Trophoblast cell (in vitro differentiated cells and primary cell): ENCODE results near the gene ORAI1.
A peak's percentile ranks its signal among the peaks of the same experiment; 100 is the strongest.
"Not testable (repeated sequence)": the region's sequence is repeated elsewhere in the genome, so short reads cannot be mapped to it uniquely, and the experiment has no call there.

Experiments
- DNase-seq, 2 donors: peaks; one replicate each; pipeline ENCODE4 v3.0.0-alpha.2; 2016
- H2AFZ ChIP-seq: 2 replicates; pipeline ENCODE4 v1.6.1; 2013; ENCODE audit warnings: low read length, moderate library complexity, mild to moderate bottlenecking; ENCODE audit not compliant: insufficient read depth, poor library complexity
- H2AK5ac ChIP-seq: 2 replicates; pipeline ENCODE4 v1.6.1; 2013; ENCODE audit warnings: mild to moderate bottlenecking, low read length
- H2BK120ac ChIP-seq: 2 replicates; pipeline ENCODE4 v1.6.1; 2013; ENCODE audit warnings: low read length, mild to moderate bottlenecking, moderate library complexity; ENCODE audit not compliant: insufficient read depth, poor library complexity
- H2BK12ac ChIP-seq: 2 replicates; pipeline ENCODE4 v1.6.1; 2013; ENCODE audit warnings: mild to moderate bottlenecking, low read length, moderate library complexity
- H2BK5ac ChIP-seq: 2 replicates; pipeline ENCODE4 v1.6.1; 2013; ENCODE audit warnings: low read length, low read depth, moderate library complexity, mild to moderate bottlenecking; ENCODE audit not compliant: poor library complexity
- H3K14ac ChIP-seq: 2 replicates; pipeline ENCODE4 v1.6.1; 2013; ENCODE audit warnings: mild to moderate bottlenecking, low read length
- H3K18ac ChIP-seq: 2 replicates; pipeline ENCODE4 v1.6.1; 2013; ENCODE audit warnings: mild to moderate bottlenecking, low read length
- H3K23ac ChIP-seq: 2 replicates; pipeline ENCODE4 v1.6.1; 2013; ENCODE audit warnings: low read length
- H3K27ac ChIP-seq: 2 replicates; pipeline ENCODE4 v1.5.1; 2013; ENCODE audit warnings: low read depth, mild to moderate bottlenecking, inconsistent platforms, low read length, moderate library complexity
- H3K27me3 ChIP-seq: 2 replicates; pipeline ENCODE4 v1.6.1; 2013; ENCODE audit warnings: inconsistent platforms, mild to moderate bottlenecking, low read length, moderate library complexity; ENCODE audit not compliant: insufficient read depth
- H3K36me3 ChIP-seq, 2 experiments: 1 replicate in 1 of 2; 2 replicates in 1 of 2; pipeline ENCODE4 v1.6.1; 2013; ENCODE audit warnings: low read length in 2 of 2, mild to moderate bottlenecking in 2 of 2, moderate library complexity in 1 of 2; ENCODE audit not compliant: insufficient read depth in 2 of 2, control insufficient read depth in 1 of 2
- H3K4ac ChIP-seq: 2 replicates; pipeline ENCODE4 v1.6.1; 2013; ENCODE audit warnings: low read depth, mild to moderate bottlenecking, low read length, moderate library complexity
- H3K4me1 ChIP-seq, 2 experiments: 1 replicate in 1 of 2; 2 replicates in 1 of 2; pipeline ENCODE4 v1.6.1; 2013; ENCODE audit warnings: low read length in 2 of 2, mild to moderate bottlenecking in 2 of 2, moderate library complexity in 1 of 2; ENCODE audit not compliant: insufficient read depth in 2 of 2, control insufficient read depth in 1 of 2
- H3K4me2 ChIP-seq: 2 replicates; pipeline ENCODE4 v1.6.1; 2013; ENCODE audit warnings: inconsistent platforms, mild to moderate bottlenecking, low read length, moderate library complexity
- H3K4me3 ChIP-seq: 2 replicates; pipeline ENCODE4 v1.5.1; 2013; ENCODE audit warnings: mild to moderate bottlenecking, low read depth, low read length, inconsistent platforms
- H3K79me1 ChIP-seq: one replicate; pipeline ENCODE4 v1.6.1; 2013; ENCODE audit warnings: low read length
- H3K79me2 ChIP-seq: 2 replicates; pipeline ENCODE4 v1.6.1; 2013; ENCODE audit warnings: low read length, mild to moderate bottlenecking; ENCODE audit not compliant: control insufficient read depth, insufficient read depth, poor library complexity
- H3K9ac ChIP-seq: 2 replicates; pipeline ENCODE4 v1.6.1; 2013; ENCODE audit warnings: mild to moderate bottlenecking, low read length
- H3K9me3 ChIP-seq: 2 replicates; pipeline ENCODE4 v1.6.1; 2013; ENCODE audit warnings: low read depth, mild to moderate bottlenecking, control low read depth, inconsistent platforms, low read length; ENCODE audit not compliant: insufficient read depth
- H4K12ac ChIP-seq: 2 replicates; pipeline ENCODE4 v1.6.1; 2013; ENCODE audit warnings: low read depth, mild to moderate bottlenecking, low read length, moderate library complexity
- H4K8ac ChIP-seq: 2 replicates; pipeline ENCODE4 v1.6.1; 2013; ENCODE audit warnings: low read depth, mild to moderate bottlenecking, low read length, moderate library complexity
- H4K91ac ChIP-seq: one replicate; pipeline ENCODE4 v1.6.1; 2013; ENCODE audit warnings: low read depth, mild to moderate bottlenecking, low read length, moderate library complexity
- WGBS: extraction: QIAGEN DNeasy Blood & Tissue Kit; methylation state at CpG from one replicate; pipeline ENCODE4 v1.1.7; 2013; ENCODE audit warnings: missing lambda C conversion rate; ENCODE audit not compliant: insufficient read length, insufficient coverage; ENCODE audit errors: extremely low coverage; 5-methylcytosine and 5-hydroxymethylcytosine counted together

Gene ORAI1

DNA sequence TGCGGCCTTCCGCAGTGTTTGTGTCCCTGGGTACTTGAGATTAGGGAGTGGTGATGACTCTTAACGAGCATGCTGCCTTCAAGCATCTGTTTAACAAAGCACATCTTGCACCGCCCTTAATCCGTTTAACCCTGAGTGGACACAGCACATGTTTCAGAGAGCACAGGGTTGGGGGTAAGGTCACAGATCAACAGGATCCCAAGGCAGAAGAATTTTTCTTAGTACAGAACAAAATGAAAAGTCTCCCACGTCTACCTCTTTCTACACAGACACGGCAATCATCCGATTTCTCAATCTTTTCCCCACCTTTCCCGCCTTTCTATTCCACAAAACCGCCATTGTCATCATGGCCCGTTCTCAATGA lies 7.5 kb downstream of the ORAI1 start:
- not testable (repeated sequence) for DNase-seq, H3K79me1 ChIP-seq, H3K79me2 ChIP-seq, H3K18ac ChIP-seq, H4K8ac ChIP-seq, H4K12ac ChIP-seq, H2AFZ ChIP-seq, H3K14ac ChIP-seq, H3K4me3 ChIP-seq, H2AK5ac ChIP-seq, H3K4me2 ChIP-seq, H3K9ac ChIP-seq, H3K27ac ChIP-seq, H2BK120ac ChIP-seq, H3K4ac ChIP-seq, H4K91ac ChIP-seq, H3K23ac ChIP-seq, H2BK5ac ChIP-seq, H3K9me3 ChIP-seq, H3K27me3 ChIP-seq, H3K36me3 ChIP-seq, H2BK12ac ChIP-seq
- no CpG with 5 or more reads among the region's 11 CpGs for WGBS
- peaks cover 20 to 23% of the 10 kb centered on the region in 2 experiments for H3K4me1 ChIP-seq

- Histone ChIP-seq H4K12ac (no peak overlapping the region), H3K27ac (no peak overlapping the region), H3K18ac (peak overlapping the region; percentile 46), H2AK5ac (no peak overlapping the region), H3K9me3 (peaks cover 2% of the 10 kb centered on the region), H3K14ac (no peak overlapping the region), H3K4me1 (peaks cover 13 to 18% of the 10 kb centered on the region in 2 experiments), H3K79me2 (no peaks in the 10 kb centered on the region), H3K4me2 (no peak overlapping the region), H3K4ac (no peak overlapping the region), H2BK120ac (no peak overlapping the region), H4K91ac (no peak overlapping the region), H4K8ac (no peak overlapping the region), H2BK5ac (no peak overlapping the region), H2AFZ (no peak overlapping the region), H3K4me3 (no peak overlapping the region), H3K79me1 (peaks cover 2% of the 10 kb centered on the region), H3K27me3 (no peaks in the 10 kb centered on the region), H3K9ac (no peak overlapping the region), H3K36me3 (peaks cover 0 to 4% of the 10 kb centered on the region in 2 experiments), H3K23ac (no peak overlapping the region), H2BK12ac (no peak overlapping the region)
- no peak for DNase-seq
- no CpG with 5 or more reads among the region's 13 CpGs for WGBS
These were observed 8.5 kb downstream of the ORAI1 start for GRCh38 chr12:121634836-121635235.

GRCh38 chr12:121637231-121637914 lies 11.0 kb downstream of the ORAI1 start:
- Histone ChIP-seq H4K8ac (no peak overlapping the region), H3K79me1 (no peaks in the 10 kb centered on the region), H2AFZ (no peak overlapping the region), H2AK5ac (no peak overlapping the region), H3K9ac (no peak overlapping the region), H3K27ac (no peak overlapping the region), H3K23ac (no peak overlapping the region), H3K18ac (no peak overlapping the region), H3K27me3 (no peaks in the 10 kb centered on the region), H3K36me3 (peaks cover 12 to 16% of the 10 kb centered on the region in 2 experiments), H4K91ac (no peak overlapping the region), H4K12ac (no peak overlapping the region), H2BK120ac (no peak overlapping the region), H3K79me2 (no peaks in the 10 kb centered on the region), H3K4ac (no peak overlapping the region), H2BK12ac (no peak overlapping the region), H3K4me2 (no peak overlapping the region), H3K4me1 (peaks cover 11 to 12% of the 10 kb centered on the region in 2 experiments), H3K4me3 (no peak overlapping the region), H3K14ac (no peak overlapping the region), H2BK5ac (no peak overlapping the region), H3K9me3 (peaks cover 2% of the 10 kb centered on the region)
- no CpG with 5 or more reads among the region's 10 CpGs for WGBS
- peak in 1 of 2 donors; percentile 24 for DNase-seq

DNA sequence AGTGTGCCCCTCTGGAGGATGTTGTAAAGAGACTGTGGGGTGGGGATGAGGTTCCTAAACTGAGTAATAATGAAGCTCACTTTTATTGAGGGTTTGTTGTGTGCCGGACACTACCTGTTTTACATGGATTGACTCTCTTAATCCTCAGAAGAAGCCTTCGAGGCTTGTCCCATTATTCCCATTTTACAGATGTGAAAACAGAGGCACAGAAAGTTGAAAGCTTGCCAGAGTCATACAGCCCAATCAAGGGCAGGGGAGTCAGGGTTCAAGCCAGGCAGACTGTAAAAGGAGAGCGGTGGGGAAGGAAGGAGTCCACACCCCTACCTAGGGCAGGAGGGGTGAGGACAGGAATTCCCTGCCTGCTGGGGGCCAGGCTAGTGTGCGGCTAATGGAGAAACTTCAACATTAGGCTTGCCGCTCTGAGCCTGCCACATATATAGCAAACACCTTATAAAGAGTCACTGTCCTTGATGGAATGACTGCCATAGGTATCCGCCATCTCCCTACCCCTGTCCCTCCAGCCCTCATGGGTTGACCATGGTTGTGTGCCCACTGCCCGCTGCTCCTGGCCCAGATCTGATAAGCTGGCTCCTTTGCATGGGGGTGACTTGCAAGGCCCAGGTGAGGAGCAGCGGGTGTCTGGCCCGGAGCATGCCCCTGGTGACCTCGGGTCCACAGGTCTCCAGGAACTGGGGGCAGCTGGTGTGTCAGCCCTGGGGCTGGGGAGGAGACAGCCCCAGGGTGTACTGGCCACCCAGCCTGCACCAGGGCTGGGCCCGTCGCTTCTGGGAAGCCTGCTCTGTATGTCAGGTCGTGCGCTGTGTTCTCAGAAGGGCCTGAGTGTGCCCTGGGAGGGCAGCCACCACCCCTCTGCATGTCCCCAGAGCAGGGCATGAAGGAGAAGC lies 12.2 kb downstream of the ORAI1 start:
- H3K4me2 ChIP-seq, result no peak overlapping the region
- H3K27me3 ChIP-seq, result no peaks in the 10 kb centered on the region
- H3K9ac ChIP-seq, result no peak overlapping the region
- H3K36me3 ChIP-seq, result peaks cover 12 to 16% of the 10 kb centered on the region in 2 experiments
- H2AFZ ChIP-seq, result no peak overlapping the region
- H4K8ac ChIP-seq, result no peak overlapping the region
- no peaks in the 10 kb centered on the region for H3K79me2 ChIP-seq
- H4K12ac ChIP-seq, result no peak overlapping the region
- H4K91ac ChIP-seq, result no peak overlapping the region
- peak in 1 of 2 donors; percentile 54 for DNase-seq
- peaks cover 6 to 7% of the 10 kb centered on the region in 2 experiments for H3K4me1 ChIP-seq
- H2AK5ac ChIP-seq, result no peak overlapping the region
- no peaks in the 10 kb centered on the region for H3K79me1 ChIP-seq
- H2BK120ac ChIP-seq, result no peak overlapping the region
- H3K9me3 ChIP-seq, result peaks cover 2% of the 10 kb centered on the region
- no peak overlapping the region for H3K4ac ChIP-seq
- H3K14ac ChIP-seq, result no peak overlapping the region
- no peak overlapping the region for H2BK5ac ChIP-seq
- WGBS, result no CpG with 5 or more reads among the region's 14 CpGs
- H3K4me3 ChIP-seq, result peak overlapping the region; percentile 40
- H3K23ac ChIP-seq, result no peak overlapping the region
- no peak overlapping the region for H2BK12ac ChIP-seq
- H3K18ac ChIP-seq, result peak overlapping the region; percentile 62
- H3K27ac ChIP-seq, result no peak overlapping the region
